RWPE2 (cell line): ENCODE measurements around the gene DUSP2.

Experiments
- ATAC-seq: fragments of 200-7000 bp; cut with Tn5 transposase; 3 replicates; pipeline ENCODE4 v1.9.1; 2021; ENCODE audit warnings: low read depth
- DNase-seq: peaks from one replicate; pipeline ENCODE4 v3.0.0-alpha.2; 2020; ENCODE audit warnings: low spot score
- H3K27ac ChIP-seq: fragments of 450-650 bp; 2 replicates; pipeline ENCODE4 v1.5.1; 2017; ENCODE audit warnings: mild to moderate bottlenecking; ENCODE audit not compliant: poor library complexity, severe bottlenecking
- H3K27me3 ChIP-seq: fragments of 250-450 bp; sonication (Bioruptor Pico); 2 replicates; pipeline ENCODE4 v1.5.1; 2021; ENCODE audit warnings: mild to moderate bottlenecking, moderate library complexity; ENCODE audit not compliant: insufficient read depth, poor library complexity, severe bottlenecking
- H3K36me3 ChIP-seq: fragments of 250-450 bp; sonication (Bioruptor Pico); 2 replicates; pipeline ENCODE4 v1.5.1; 2020; ENCODE audit warnings: low read depth, mild to moderate bottlenecking, moderate library complexity
- H3K4me1 ChIP-seq: fragments of 250-450 bp; sonication (Bioruptor Pico); 2 replicates; pipeline ENCODE4 v1.5.1; 2021; ENCODE audit warnings: mild to moderate bottlenecking, moderate library complexity; ENCODE audit not compliant: insufficient read depth, poor library complexity, severe bottlenecking
- H3K4me3 ChIP-seq: fragments of 250-450 bp; sonication (Bioruptor Pico); 2 replicates; pipeline ENCODE4 v1.5.1; 2021; ENCODE audit warnings: mild to moderate bottlenecking, moderate library complexity; ENCODE audit not compliant: severe bottlenecking
- H3K9me3 ChIP-seq: fragments of 250-450 bp; sonication (Bioruptor Pico); 2 replicates; pipeline ENCODE4 v1.5.1; 2021; ENCODE audit warnings: mild to moderate bottlenecking, moderate library complexity; ENCODE audit not compliant: severe bottlenecking
- CTCF ChIP-seq: fragments of 450-650 bp; IDR thresholded peaks from one replicate; pipeline ENCODE4 v1.5.1; 2017; ENCODE audit warnings: mild to moderate bottlenecking, moderate library complexity; ENCODE audit not compliant: poor library complexity, severe bottlenecking

The DUSP2 gene

GRCh38 chr2:96121414-96121813 lies 23.8 kb downstream of the DUSP2 start:
- TF ChIP-seq CTCF, result no peak
- H3K27ac ChIP-seq, result no peak overlapping the region
- no peaks in the 10 kb centered on the region for H3K9me3 ChIP-seq
- ATAC-seq (no peak), DNase-seq (no peak)
- H3K4me3 ChIP-seq, result no peak overlapping the region
- no peaks in the 10 kb centered on the region for H3K36me3 ChIP-seq
- no peaks in the 10 kb centered on the region for H3K4me1 ChIP-seq
- no peaks in the 10 kb centered on the region for H3K27me3 ChIP-seq

GRCh38 chr2:96120991-96121390 lies 24.2 kb downstream of the DUSP2 start:
- H3K9me3 ChIP-seq, result no peaks in the 10 kb centered on the region
- H3K27ac ChIP-seq, result no peak overlapping the region
- no peaks in the 10 kb centered on the region for H3K4me1 ChIP-seq
- no peak for ATAC-seq
- TF ChIP-seq CTCF, result no peak
- no peak overlapping the region for H3K4me3 ChIP-seq
- H3K27me3 ChIP-seq, result no peaks in the 10 kb centered on the region
- H3K36me3 ChIP-seq, result no peaks in the 10 kb centered on the region
- no peak for DNase-seq

GRCh38 chr2:96120091-96120720 lies 25.0 kb downstream of the DUSP2 start:
- Histone ChIP-seq H3K4me3 (no peak overlapping the region), H3K27ac (no peak overlapping the region), H3K27me3 (no peaks in the 10 kb centered on the region), H3K36me3 (no peaks in the 10 kb centered on the region), H3K9me3 (no peaks in the 10 kb centered on the region), H3K4me1 (no peaks in the 10 kb centered on the region)
- ATAC-seq (no peak), DNase-seq (no peak)
- no peak for TF ChIP-seq CTCF

- Histone ChIP-seq H3K36me3 (no peaks in the 10 kb centered on the region), H3K27me3 (no peaks in the 10 kb centered on the region), H3K4me1 (no peaks in the 10 kb centered on the region), H3K4me3 (no peak overlapping the region), H3K27ac (no peak overlapping the region), H3K9me3 (no peaks in the 10 kb centered on the region)
- DNase-seq, result no peak
- no peak for TF ChIP-seq CTCF
- no peak for ATAC-seq
These were observed 25.9 kb downstream of the DUSP2 start for GRCh38 chr2:96119389-96119751.

- H3K27me3 ChIP-seq, result no peaks in the 10 kb centered on the region
These were observed 26.4 kb downstream of the DUSP2 start for GRCh38 chr2:96118698-96119388.

More at GRCh38 chr2:96118698-96119388, 26.4 kb downstream of the DUSP2 start:
- no peak for TF ChIP-seq CTCF
- DNase-seq (peak; percentile 41), ATAC-seq (no peak)
- Histone ChIP-seq H3K36me3 (no peaks in the 10 kb centered on the region), H3K4me1 (no peaks in the 10 kb centered on the region), H3K9me3 (no peaks in the 10 kb centered on the region), H3K27ac (no peak overlapping the region), H3K4me3 (no peak overlapping the region)
